ENCODE results near the gene PPP3CA. TPM values are rescaled to one million over a fixed set of nuclear protein-coding genes. Genes with fewer than 3 reads are reported as not detected.

Gene PPP3CA
- total RNA-seq, 1 experiment from 2014 or later: 129 TPM

DNA sequence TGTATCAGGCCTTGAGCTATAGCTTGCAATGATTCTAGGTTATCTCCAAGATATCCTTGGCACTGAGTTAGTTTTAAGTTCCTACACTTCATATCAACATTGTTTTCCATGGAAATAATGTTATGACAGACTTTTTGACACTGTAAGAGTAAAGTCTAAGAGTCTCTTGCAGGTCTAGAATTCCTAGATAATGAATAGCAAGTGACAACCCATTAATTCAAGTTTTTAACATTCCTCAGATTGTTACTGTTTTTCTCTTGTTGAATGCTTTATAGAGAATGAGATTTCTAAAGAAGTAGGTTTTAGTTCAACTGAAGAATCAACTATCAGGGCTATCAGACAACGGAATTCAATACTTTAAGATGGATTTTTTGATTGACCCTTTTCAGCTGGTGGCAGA is 276.1 kb downstream of the PPP3CA start:
- POLR2A ChIA-PET (ENCODE audit: low non-redundant PET): no interaction called here
- no peak for TF ChIP-seq EZH2 (IDR thresholded peaks at IDR 0.05; ENCODE audit: borderline replicate concordance, low read depth, low read length, poor library complexity, severe bottlenecking)
- TF ChIP-seq, protein P1, sequence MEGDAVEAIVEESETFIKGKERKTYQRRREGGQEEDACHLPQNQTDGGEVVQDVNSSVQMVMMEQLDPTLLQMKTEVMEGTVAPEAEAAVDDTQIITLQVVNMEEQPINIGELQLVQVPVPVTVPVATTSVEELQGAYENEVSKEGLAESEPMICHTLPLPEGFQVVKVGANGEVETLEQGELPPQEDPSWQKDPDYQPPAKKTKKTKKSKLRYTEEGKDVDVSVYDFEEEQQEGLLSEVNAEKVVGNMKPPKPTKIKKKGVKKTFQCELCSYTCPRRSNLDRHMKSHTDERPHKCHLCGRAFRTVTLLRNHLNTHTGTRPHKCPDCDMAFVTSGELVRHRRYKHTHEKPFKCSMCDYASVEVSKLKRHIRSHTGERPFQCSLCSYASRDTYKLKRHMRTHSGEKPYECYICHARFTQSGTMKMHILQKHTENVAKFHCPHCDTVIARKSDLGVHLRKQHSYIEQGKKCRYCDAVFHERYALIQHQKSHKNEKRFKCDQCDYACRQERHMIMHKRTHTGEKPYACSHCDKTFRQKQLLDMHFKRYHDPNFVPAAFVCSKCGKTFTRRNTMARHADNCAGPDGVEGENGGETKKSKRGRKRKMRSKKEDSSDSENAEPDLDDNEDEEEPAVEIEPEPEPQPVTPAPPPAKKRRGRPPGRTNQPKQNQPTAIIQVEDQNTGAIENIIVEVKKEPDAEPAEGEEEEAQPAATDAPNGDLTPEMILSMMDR (conservative IDR thresholded peaks at IDR 0.05; ENCODE audit: low read depth, low read length): no peak
- CTCF ChIA-PET: no interaction called here
- DNase-seq (ENCODE audit: low spot score): no peak
- H3K4me1 ChIP-seq (ENCODE audit: insufficient read depth, low read length, poor library complexity, severe bottlenecking): peaks cover 2% of the 10 kb centered on the region
- BruUV-seq (replicated peaks): no TSS peak
- no peaks in the 10 kb centered on the region for H3K9me3 ChIP-seq (ENCODE audit: low read depth, low read length, poor library complexity, severe bottlenecking)
- H3K36me3 ChIP-seq (ENCODE audit: insufficient read depth, low read length, poor library complexity, severe bottlenecking): no peaks in the 10 kb centered on the region
- intact Hi-C loops (cut with micrococcal nuclease; ENCODE audit: unreplicated experiment): no loop called here
- H3K4me3 ChIP-seq (ENCODE audit: low read depth, low read length, poor library complexity, severe bottlenecking): no peak overlapping the region
- no peak overlapping the region for H3K27ac ChIP-seq (ENCODE audit: low read depth, low read length, poor library complexity, severe bottlenecking)
- no peaks in the 10 kb centered on the region for H3K27me3 ChIP-seq (replicated peaks; ENCODE audit: insufficient read depth, low read depth, low read length, poor library complexity)

DNA sequence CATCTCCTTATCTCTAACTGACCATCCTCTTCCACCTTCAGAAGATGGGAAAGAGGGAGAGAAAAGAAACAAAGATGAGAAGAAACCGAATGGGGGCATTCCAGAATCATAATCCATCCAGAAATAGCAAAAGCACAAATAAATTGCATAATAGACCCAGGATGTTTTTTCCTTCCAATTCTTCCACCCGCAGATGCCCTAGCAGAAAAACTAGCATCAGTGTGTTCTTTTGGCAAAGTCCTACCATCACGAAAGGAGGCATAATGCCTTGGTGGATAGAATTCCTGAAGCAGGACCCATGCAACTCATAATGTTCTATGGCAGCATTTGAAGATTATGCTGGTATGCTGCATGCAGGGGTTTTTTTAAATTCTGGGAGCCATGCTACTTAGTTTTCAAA is 279.2 kb downstream of the PPP3CA start:
- H3K27ac ChIP-seq (ENCODE audit: low read depth, low read length, poor library complexity, severe bottlenecking): no peak overlapping the region
- no peaks in the 10 kb centered on the region for H3K36me3 ChIP-seq (ENCODE audit: insufficient read depth, low read length, poor library complexity, severe bottlenecking)
- no peak overlapping the region for H3K4me3 ChIP-seq (ENCODE audit: low read depth, low read length, poor library complexity, severe bottlenecking)
- BruUV-seq (replicated peaks): no TSS peak
- peaks cover 8% of the 10 kb centered on the region for H3K4me1 ChIP-seq (ENCODE audit: insufficient read depth, low read length, poor library complexity, severe bottlenecking)
- DNase-seq (ENCODE audit: low spot score): no peak
- CTCF ChIA-PET: no interaction called here
- intact Hi-C loops (cut with micrococcal nuclease; ENCODE audit: unreplicated experiment): no loop called here
- POLR2A ChIA-PET (ENCODE audit: low non-redundant PET): no interaction called here
- no peaks in the 10 kb centered on the region for H3K9me3 ChIP-seq (ENCODE audit: low read depth, low read length, poor library complexity, severe bottlenecking)
- TF ChIP-seq, protein P1 (conservative IDR thresholded peaks at IDR 0.05; ENCODE audit: low read depth, low read length): no peak
- TF ChIP-seq EZH2 (IDR thresholded peaks at IDR 0.05; ENCODE audit: borderline replicate concordance, low read depth, low read length, poor library complexity, severe bottlenecking): no peak
- no peaks in the 10 kb centered on the region for H3K27me3 ChIP-seq (replicated peaks; ENCODE audit: insufficient read depth, low read depth, low read length, poor library complexity)

DNA sequence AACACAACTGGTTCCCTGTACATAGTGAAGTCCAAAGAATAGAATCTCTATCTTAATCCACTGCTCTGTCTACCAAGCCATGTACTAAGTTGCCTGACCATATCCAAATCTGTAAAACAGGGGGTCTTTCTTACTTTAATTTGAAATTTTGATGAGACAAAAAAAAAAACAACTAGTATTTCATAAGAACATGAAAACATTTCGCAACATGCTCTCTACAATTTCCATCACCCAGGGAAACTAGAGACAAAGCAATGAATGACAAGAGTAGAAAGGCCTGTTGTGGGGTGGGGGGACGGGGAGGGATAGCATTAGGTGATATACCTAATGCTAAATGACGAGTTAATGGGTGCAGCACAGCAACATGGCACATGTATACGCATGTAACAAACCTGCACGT is 279.9 kb downstream of the PPP3CA start:
- no TSS peak for BruUV-seq (replicated peaks)
- no peak overlapping the region for H3K4me3 ChIP-seq (ENCODE audit: low read depth, low read length, poor library complexity, severe bottlenecking)
- H3K27ac ChIP-seq (ENCODE audit: low read depth, low read length, poor library complexity, severe bottlenecking): no peak overlapping the region
- peaks cover 8% of the 10 kb centered on the region for H3K4me1 ChIP-seq (ENCODE audit: insufficient read depth, low read length, poor library complexity, severe bottlenecking)
- intact Hi-C loops (cut with micrococcal nuclease; ENCODE audit: unreplicated experiment): no loop called here
- CTCF ChIA-PET: no interaction called here
- DNase-seq (ENCODE audit: low spot score): no peak
- no peaks in the 10 kb centered on the region for H3K27me3 ChIP-seq (replicated peaks; ENCODE audit: insufficient read depth, low read depth, low read length, poor library complexity)
- POLR2A ChIA-PET (ENCODE audit: low non-redundant PET): no interaction called here
- no peaks in the 10 kb centered on the region for H3K9me3 ChIP-seq (ENCODE audit: low read depth, low read length, poor library complexity, severe bottlenecking)
- H3K36me3 ChIP-seq (ENCODE audit: insufficient read depth, low read length, poor library complexity, severe bottlenecking): no peaks in the 10 kb centered on the region
- TF ChIP-seq, protein P1 (conservative IDR thresholded peaks at IDR 0.05; ENCODE audit: low read depth, low read length): no peak
- TF ChIP-seq EZH2 (IDR thresholded peaks at IDR 0.05; ENCODE audit: borderline replicate concordance, low read depth, low read length, poor library complexity, severe bottlenecking): no peak

Data from A673 (cell line).